ENCODE measurements around the gene FNDC8. TPM values are rescaled to one million over a fixed set of nuclear protein-coding genes. Genes with fewer than 3 reads are reported as not detected.

FNDC8 gene
- total and polyA plus RNA-seq, 9 of the 15 experiments (the other 6 are each of a cell fraction or from before 2014, with no cell fraction given) = 0.04 TPM; not detected in 8

DNA sequence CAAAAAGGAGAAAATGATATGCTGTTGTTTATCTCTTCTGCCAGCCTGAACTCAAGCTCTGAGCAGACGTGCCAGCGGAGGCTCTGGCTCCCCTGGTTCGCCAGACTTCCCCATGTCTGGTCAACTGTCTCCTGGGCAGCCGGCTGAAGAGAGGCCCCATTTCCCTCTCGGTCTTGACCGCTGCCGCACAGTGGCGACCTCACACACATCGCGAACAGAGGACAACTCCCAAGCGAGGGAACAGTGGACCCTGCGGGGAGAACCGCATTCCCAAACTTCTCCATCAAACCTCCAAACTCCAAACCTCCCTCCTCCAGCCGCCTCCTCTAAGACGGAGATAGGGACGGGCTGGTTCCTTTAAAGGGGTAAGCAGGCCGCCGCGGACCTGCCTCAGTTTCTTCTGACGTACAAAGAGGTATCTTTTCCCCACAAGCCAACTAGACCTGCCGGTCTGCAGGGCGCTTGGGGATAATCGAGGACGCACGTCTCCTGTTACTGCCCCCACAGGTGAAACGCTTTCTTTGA lies 33.0 kb upstream of the FNDC8 start (continued):
- no peak for TF ChIP-seq FOXJ2 (tag; IDR thresholded peaks at IDR 0.05)
- TF ChIP-seq, protein P1, sequence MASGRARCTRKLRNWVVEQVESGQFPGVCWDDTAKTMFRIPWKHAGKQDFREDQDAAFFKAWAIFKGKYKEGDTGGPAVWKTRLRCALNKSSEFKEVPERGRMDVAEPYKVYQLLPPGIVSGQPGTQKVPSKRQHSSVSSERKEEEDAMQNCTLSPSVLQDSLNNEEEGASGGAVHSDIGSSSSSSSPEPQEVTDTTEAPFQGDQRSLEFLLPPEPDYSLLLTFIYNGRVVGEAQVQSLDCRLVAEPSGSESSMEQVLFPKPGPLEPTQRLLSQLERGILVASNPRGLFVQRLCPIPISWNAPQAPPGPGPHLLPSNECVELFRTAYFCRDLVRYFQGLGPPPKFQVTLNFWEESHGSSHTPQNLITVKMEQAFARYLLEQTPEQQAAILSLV (tag; IDR thresholded peaks at IDR 0.05) = no peak
- TF ChIP-seq ZBTB1 (CRISPR knock-in tag; IDR thresholded peaks at IDR 0.05; ENCODE audit: borderline replicate concordance, low read depth) = no peak
- TF ChIP-seq MYNN (IDR thresholded peaks at IDR 0.05) = 0 out of 2 replicates have a peak, but pooled peaks have one; percentile 17
- no peak for TF ChIP-seq MYNN (CRISPR knock-in tag; IDR thresholded peaks at IDR 0.05)
- no peak for TF ChIP-seq SIN3B (IDR thresholded peaks at IDR 0.05; ENCODE audit: low read depth)
- TF ChIP-seq, protein P2, sequence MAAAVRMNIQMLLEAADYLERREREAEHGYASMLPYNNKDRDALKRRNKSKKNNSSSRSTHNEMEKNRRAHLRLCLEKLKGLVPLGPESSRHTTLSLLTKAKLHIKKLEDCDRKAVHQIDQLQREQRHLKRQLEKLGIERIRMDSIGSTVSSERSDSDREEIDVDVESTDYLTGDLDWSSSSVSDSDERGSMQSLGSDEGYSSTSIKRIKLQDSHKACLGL (CRISPR knock-in tag; IDR thresholded peaks at IDR 0.05; ENCODE audit: borderline replicate concordance, poor library complexity, severe bottlenecking) = no peak
- TF ChIP-seq TBP (optimal IDR thresholded peaks at IDR 0.05; ENCODE audit: low read depth, low read length) = no peak
- TF ChIP-seq ARID2 (IDR thresholded peaks at IDR 0.05) = no peak
- no peak for TF ChIP-seq ARID1B (IDR thresholded peaks at IDR 0.05)
- peak; percentile 74 for TF ChIP-seq ZEB2 (IDR thresholded peaks at IDR 0.05)
- no peak for TF ChIP-seq FOS (IDR thresholded peaks at IDR 0.05; ENCODE audit: extremely low read depth, insufficient read length)
- TF ChIP-seq ZNF778 (CRISPR knock-in tag; IDR thresholded peaks at IDR 0.05) = no peak
- TF ChIP-seq, protein P3, sequence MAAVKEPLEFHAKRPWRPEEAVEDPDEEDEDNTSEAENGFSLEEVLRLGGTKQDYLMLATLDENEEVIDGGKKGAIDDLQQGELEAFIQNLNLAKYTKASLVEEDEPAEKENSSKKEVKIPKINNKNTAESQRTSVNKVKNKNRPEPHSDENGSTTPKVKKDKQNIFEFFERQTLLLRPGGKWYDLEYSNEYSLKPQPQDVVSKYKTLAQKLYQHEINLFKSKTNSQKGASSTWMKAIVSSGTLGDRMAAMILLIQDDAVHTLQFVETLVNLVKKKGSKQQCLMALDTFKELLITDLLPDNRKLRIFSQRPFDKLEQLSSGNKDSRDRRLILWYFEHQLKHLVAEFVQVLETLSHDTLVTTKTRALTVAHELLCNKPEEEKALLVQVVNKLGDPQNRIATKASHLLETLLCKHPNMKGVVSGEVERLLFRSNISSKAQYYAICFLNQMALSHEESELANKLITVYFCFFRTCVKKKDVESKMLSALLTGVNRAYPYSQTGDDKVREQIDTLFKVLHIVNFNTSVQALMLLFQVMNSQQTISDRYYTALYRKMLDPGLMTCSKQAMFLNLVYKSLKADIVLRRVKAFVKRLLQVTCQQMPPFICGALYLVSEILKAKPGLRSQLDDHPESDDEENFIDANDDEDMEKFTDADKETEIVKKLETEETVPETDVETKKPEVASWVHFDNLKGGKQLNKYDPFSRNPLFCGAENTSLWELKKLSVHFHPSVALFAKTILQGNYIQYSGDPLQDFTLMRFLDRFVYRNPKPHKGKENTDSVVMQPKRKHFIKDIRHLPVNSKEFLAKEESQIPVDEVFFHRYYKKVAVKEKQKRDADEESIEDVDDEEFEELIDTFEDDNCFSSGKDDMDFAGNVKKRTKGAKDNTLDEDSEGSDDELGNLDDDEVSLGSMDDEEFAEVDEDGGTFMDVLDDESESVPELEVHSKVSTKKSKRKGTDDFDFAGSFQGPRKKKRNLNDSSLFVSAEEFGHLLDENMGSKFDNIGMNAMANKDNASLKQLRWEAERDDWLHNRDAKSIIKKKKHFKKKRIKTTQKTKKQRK (IDR thresholded peaks at IDR 0.05; ENCODE audit: borderline replicate concordance, low read depth, low read length) = no peak
- TF ChIP-seq ZC3H11A (IDR thresholded peaks at IDR 0.05; ENCODE audit: low read depth, low read length) = no peak
- no peak for TF ChIP-seq ZNF561 (CRISPR knock-in tag; conservative IDR thresholded peaks at IDR 0.05)
- TF ChIP-seq NR2F6 (CRISPR knock-in tag; IDR thresholded peaks at IDR 0.05) = no peak
- TF ChIP-seq, protein P4, sequence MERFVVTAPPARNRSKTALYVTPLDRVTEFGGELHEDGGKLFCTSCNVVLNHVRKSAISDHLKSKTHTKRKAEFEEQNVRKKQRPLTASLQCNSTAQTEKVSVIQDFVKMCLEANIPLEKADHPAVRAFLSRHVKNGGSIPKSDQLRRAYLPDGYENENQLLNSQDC (CRISPR knock-in tag; IDR thresholded peaks at IDR 0.05) = no peak
- TF ChIP-seq E2F3 (CRISPR knock-in tag; IDR thresholded peaks at IDR 0.05) = no peak
- TF ChIP-seq PURB (CRISPR knock-in tag; IDR thresholded peaks at IDR 0.05; ENCODE audit: low read depth) = no peak
- no peak for TF ChIP-seq CBX5 (IDR thresholded peaks at IDR 0.05; ENCODE audit: borderline replicate concordance, low read depth)
- TF ChIP-seq PTRF (tag; IDR thresholded peaks at IDR 0.05) = no peak
- TF ChIP-seq MCM2 (IDR thresholded peaks at IDR 0.05; ENCODE audit: low read depth) = no peak
- TF ChIP-seq, protein P5, sequence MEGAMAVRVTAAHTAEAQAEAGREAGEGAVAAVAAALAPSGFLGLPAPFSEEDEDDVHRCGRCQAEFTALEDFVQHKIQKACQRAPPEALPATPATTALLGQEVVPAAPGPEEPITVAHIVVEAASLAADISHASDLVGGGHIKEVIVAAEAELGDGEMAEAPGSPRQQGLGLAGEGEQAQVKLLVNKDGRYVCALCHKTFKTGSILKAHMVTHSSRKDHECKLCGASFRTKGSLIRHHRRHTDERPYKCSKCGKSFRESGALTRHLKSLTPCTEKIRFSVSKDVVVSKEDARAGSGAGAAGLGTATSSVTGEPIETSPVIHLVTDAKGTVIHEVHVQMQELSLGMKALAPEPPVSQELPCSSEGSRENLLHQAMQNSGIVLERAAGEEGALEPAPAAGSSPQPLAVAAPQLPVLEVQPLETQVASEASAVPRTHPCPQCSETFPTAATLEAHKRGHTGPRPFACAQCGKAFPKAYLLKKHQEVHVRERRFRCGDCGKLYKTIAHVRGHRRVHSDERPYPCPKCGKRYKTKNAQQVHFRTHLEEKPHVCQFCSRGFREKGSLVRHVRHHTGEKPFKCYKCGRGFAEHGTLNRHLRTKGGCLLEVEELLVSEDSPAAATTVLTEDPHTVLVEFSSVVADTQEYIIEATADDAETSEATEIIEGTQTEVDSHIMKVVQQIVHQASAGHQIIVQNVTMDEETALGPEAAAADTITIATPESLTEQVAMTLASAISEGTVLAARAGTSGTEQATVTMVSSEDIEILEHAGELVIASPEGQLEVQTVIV (CRISPR knock-in tag; IDR thresholded peaks at IDR 0.05; ENCODE audit: borderline replicate concordance) = no peak
